WTC11 (cell line): ENCODE measurements around the gene ATP11A.

ENCODE experiments used
- CREM ChIP-seq: sonication (generic); formaldehyde crosslinking; IDR thresholded peaks from 2 replicates; pipeline ENCODE4 v1.8.1; 2022; ENCODE audit warnings: mild to moderate bottlenecking, missing genetic modification reagents, moderate library complexity
- MYBL2 ChIP-seq: sonication (generic); formaldehyde crosslinking; IDR thresholded peaks from 2 replicates; pipeline ENCODE4 v1.8.1; 2023; ENCODE audit warnings: mild to moderate bottlenecking, moderate library complexity, missing genetic modification reagents
- ZNF121 ChIP-seq: sonication (generic); formaldehyde crosslinking; IDR thresholded peaks from 2 replicates; pipeline ENCODE4 v1.8.0; 2023; ENCODE audit warnings: missing genetic modification reagents
- ZNF232 ChIP-seq: sonication (generic); formaldehyde crosslinking; IDR thresholded peaks from 2 replicates; pipeline ENCODE4 v1.8.0; 2022; ENCODE audit warnings: mild to moderate bottlenecking, missing genetic modification reagents
- ZNF423 ChIP-seq: fragments of 250-450 bp; sonication (Bioruptor Pico); IDR thresholded peaks from 2 replicates; pipeline ENCODE4 v2.1.2; 2022; ENCODE audit warnings: mild to moderate bottlenecking, moderate library complexity
- TF ChIP-seq, protein P1 (sequence below): fragments of 200-600 bp; IDR thresholded peaks from 2 replicates; pipeline ENCODE4 v1.8.0; 2022; ENCODE audit warnings: antibody characterized with exemption
- TF ChIP-seq, protein P2 (sequence below): sonication (generic); formaldehyde crosslinking; IDR thresholded peaks from 2 replicates; pipeline ENCODE4 v1.8.1; 2022; ENCODE audit warnings: low read depth, mild to moderate bottlenecking, moderate library complexity, missing genetic modification reagents, borderline replicate concordance
- TF ChIP-seq, protein P3 (sequence below): sonication (generic); formaldehyde crosslinking; IDR thresholded peaks from 2 replicates; pipeline ENCODE4 v1.8.0; 2022; ENCODE audit warnings: mild to moderate bottlenecking, missing genetic modification reagents
- TF ChIP-seq, protein P4 (sequence below): sonication (generic); formaldehyde crosslinking; IDR thresholded peaks from 2 replicates; pipeline ENCODE4 v1.8.1; 2022; ENCODE audit warnings: missing genetic modification reagents, borderline replicate concordance
- TF ChIP-seq, protein P5 (sequence below): sonication (generic); formaldehyde crosslinking; IDR thresholded peaks from 2 replicates; pipeline ENCODE4 v1.8.0; 2023; ENCODE audit warnings: missing genetic modification reagents
- TF ChIP-seq, protein P6 (sequence below): sonication (generic); formaldehyde crosslinking; IDR thresholded peaks from 2 replicates; pipeline ENCODE4 v1.8.1; 2022; ENCODE audit warnings: mild to moderate bottlenecking, moderate library complexity, missing genetic modification reagents
- TF ChIP-seq, protein P7 (sequence below): sonication (generic); formaldehyde crosslinking; IDR thresholded peaks from 2 replicates; pipeline ENCODE4 v1.8.0; 2023; ENCODE audit warnings: mild to moderate bottlenecking, missing genetic modification reagents
- TF ChIP-seq, protein P8 (sequence below): sonication (generic); formaldehyde crosslinking; conservative IDR thresholded peaks from 2 replicates; pipeline ENCODE4 v1.8.1; 2022; ENCODE audit warnings: mild to moderate bottlenecking, missing genetic modification reagents
- TF ChIP-seq, protein P9 (sequence below): sonication (generic); formaldehyde crosslinking; IDR thresholded peaks from 2 replicates; pipeline ENCODE4 v1.8.0; 2022; ENCODE audit warnings: mild to moderate bottlenecking, missing genetic modification reagents

DNA sequence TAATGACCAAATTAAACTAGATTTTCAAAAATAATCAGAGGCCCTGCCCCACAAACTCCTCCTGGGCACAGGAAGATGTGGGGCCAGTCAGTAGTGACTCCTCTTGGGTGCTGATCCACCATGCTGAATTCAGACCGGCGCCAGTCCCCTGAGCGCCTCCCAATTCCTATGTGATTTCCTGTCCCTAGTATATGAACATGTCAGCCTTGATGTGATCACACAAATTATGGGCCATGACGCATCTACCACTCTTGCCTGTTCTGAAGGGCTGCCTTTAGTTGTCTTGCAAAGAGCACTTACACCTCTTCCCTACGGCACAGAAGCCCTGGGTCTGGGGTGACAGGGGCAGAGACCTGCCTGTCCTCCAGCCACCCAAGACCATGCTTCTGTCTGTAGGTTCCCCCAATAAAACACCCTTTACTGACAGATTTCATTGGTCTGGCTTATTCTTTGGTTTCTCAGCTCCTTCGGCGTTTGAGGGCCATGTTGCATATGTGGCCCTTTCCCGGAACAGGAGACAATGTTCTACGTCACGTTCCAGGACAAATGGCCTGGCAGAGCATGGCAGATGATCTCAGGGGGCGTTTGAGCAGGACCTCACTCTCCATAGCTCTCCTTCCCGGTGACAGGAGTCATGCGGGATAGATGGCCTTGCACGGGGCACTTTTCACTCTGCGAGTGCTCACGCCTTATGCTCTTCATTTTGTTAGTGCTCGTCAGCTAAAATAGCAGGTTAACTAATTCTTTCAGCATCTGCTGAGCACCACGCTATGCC lies 5.6 kb upstream of the ATP11A start:
- TF ChIP-seq, protein P1, sequence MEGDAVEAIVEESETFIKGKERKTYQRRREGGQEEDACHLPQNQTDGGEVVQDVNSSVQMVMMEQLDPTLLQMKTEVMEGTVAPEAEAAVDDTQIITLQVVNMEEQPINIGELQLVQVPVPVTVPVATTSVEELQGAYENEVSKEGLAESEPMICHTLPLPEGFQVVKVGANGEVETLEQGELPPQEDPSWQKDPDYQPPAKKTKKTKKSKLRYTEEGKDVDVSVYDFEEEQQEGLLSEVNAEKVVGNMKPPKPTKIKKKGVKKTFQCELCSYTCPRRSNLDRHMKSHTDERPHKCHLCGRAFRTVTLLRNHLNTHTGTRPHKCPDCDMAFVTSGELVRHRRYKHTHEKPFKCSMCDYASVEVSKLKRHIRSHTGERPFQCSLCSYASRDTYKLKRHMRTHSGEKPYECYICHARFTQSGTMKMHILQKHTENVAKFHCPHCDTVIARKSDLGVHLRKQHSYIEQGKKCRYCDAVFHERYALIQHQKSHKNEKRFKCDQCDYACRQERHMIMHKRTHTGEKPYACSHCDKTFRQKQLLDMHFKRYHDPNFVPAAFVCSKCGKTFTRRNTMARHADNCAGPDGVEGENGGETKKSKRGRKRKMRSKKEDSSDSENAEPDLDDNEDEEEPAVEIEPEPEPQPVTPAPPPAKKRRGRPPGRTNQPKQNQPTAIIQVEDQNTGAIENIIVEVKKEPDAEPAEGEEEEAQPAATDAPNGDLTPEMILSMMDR: no peak
- TF ChIP-seq ZNF232 (CRISPR knock-in tag) (no peak), ZNF121 (CRISPR knock-in tag) (no peak), CREM (CRISPR knock-in tag) (no peak), MYBL2 (CRISPR knock-in tag) (no peak), ZNF423 (no peak)
- TF ChIP-seq, protein P2, sequence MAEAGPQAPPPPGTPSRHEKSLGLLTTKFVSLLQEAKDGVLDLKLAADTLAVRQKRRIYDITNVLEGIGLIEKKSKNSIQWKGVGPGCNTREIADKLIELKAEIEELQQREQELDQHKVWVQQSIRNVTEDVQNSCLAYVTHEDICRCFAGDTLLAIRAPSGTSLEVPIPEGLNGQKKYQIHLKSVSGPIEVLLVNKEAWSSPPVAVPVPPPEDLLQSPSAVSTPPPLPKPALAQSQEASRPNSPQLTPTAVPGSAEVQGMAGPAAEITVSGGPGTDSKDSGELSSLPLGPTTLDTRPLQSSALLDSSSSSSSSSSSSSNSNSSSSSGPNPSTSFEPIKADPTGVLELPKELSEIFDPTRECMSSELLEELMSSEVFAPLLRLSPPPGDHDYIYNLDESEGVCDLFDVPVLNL (CRISPR knock-in tag): no peak
- TF ChIP-seq, protein P3, sequence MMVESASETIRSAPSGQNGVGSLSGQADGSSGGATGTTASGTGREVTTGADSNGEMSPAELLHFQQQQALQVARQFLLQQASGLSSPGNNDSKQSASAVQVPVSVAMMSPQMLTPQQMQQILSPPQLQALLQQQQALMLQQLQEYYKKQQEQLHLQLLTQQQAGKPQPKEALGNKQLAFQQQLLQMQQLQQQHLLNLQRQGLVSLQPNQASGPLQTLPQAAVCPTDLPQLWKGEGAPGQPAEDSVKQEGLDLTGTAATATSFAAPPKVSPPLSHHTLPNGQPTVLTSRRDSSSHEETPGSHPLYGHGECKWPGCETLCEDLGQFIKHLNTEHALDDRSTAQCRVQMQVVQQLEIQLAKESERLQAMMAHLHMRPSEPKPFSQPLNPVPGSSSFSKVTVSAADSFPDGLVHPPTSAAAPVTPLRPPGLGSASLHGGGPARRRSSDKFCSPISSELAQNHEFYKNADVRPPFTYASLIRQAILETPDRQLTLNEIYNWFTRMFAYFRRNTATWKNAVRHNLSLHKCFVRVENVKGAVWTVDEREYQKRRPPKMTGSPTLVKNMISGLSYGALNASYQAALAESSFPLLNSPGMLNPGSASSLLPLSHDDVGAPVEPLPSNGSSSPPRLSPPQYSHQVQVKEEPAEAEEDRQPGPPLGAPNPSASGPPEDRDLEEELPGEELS: no peak
- TF ChIP-seq, protein P4, sequence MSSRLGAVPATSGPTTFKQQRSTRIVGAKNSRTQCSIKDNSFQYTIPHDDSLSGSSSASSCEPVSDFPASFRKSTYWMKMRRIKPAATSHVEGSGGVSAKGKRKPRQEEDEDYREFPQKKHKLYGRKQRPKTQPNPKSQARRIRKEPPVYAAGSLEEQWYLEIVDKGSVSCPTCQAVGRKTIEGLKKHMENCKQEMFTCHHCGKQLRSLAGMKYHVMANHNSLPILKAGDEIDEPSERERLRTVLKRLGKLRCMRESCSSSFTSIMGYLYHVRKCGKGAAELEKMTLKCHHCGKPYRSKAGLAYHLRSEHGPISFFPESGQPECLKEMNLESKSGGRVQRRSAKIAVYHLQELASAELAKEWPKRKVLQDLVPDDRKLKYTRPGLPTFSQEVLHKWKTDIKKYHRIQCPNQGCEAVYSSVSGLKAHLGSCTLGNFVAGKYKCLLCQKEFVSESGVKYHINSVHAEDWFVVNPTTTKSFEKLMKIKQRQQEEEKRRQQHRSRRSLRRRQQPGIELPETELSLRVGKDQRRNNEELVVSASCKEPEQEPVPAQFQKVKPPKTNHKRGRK (CRISPR knock-in tag): no peak
- TF ChIP-seq, protein P5, sequence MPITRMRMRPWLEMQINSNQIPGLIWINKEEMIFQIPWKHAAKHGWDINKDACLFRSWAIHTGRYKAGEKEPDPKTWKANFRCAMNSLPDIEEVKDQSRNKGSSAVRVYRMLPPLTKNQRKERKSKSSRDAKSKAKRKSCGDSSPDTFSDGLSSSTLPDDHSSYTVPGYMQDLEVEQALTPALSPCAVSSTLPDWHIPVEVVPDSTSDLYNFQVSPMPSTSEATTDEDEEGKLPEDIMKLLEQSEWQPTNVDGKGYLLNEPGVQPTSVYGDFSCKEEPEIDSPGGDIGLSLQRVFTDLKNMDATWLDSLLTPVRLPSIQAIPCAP (CRISPR knock-in tag): no peak
- TF ChIP-seq, protein P6, sequence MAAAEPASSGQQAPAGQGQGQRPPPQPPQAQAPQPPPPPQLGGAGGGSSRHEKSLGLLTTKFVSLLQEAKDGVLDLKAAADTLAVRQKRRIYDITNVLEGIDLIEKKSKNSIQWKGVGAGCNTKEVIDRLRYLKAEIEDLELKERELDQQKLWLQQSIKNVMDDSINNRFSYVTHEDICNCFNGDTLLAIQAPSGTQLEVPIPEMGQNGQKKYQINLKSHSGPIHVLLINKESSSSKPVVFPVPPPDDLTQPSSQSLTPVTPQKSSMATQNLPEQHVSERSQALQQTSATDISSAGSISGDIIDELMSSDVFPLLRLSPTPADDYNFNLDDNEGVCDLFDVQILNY (CRISPR knock-in tag): no peak
- TF ChIP-seq, protein P7, sequence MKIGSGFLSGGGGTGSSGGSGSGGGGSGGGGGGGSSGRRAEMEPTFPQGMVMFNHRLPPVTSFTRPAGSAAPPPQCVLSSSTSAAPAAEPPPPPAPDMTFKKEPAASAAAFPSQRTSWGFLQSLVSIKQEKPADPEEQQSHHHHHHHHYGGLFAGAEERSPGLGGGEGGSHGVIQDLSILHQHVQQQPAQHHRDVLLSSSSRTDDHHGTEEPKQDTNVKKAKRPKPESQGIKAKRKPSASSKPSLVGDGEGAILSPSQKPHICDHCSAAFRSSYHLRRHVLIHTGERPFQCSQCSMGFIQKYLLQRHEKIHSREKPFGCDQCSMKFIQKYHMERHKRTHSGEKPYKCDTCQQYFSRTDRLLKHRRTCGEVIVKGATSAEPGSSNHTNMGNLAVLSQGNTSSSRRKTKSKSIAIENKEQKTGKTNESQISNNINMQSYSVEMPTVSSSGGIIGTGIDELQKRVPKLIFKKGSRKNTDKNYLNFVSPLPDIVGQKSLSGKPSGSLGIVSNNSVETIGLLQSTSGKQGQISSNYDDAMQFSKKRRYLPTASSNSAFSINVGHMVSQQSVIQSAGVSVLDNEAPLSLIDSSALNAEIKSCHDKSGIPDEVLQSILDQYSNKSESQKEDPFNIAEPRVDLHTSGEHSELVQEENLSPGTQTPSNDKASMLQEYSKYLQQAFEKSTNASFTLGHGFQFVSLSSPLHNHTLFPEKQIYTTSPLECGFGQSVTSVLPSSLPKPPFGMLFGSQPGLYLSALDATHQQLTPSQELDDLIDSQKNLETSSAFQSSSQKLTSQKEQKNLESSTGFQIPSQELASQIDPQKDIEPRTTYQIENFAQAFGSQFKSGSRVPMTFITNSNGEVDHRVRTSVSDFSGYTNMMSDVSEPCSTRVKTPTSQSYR (CRISPR knock-in tag): no peak
- TF ChIP-seq, protein P8, sequence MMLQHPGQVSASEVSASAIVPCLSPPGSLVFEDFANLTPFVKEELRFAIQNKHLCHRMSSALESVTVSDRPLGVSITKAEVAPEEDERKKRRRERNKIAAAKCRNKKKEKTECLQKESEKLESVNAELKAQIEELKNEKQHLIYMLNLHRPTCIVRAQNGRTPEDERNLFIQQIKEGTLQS (CRISPR knock-in tag): no peak
- TF ChIP-seq, protein P9, sequence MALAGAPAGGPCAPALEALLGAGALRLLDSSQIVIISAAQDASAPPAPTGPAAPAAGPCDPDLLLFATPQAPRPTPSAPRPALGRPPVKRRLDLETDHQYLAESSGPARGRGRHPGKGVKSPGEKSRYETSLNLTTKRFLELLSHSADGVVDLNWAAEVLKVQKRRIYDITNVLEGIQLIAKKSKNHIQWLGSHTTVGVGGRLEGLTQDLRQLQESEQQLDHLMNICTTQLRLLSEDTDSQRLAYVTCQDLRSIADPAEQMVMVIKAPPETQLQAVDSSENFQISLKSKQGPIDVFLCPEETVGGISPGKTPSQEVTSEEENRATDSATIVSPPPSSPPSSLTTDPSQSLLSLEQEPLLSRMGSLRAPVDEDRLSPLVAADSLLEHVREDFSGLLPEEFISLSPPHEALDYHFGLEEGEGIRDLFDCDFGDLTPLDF (CRISPR knock-in tag): no peak
